ENCODE measurements around the gene STAT5B. TPM values are rescaled to one million over a fixed set of nuclear protein-coding genes. Genes with fewer than 3 reads are reported as not detected.

STAT5B gene
- 38.5 TPM for total RNA-seq

DNA sequence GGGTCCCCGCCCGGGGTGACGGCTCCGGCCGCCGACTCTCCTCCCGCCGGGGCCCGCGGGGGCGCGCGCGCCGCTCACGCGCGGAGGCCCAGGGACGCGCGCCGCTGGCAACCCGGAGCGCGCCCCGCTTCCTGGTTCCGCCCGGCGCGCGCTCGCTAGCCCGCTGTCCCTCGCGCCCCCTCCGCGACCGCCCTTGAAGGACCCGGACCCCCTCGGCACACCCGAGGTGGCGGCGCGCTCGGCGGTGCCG lies at the start of gene STAT5B:
STAT5B (minus strand) TSS at position 33 of the 250 bp plus-strand sequence. CDS start 44,264 bp downstream, outside the sequence.

DNA sequence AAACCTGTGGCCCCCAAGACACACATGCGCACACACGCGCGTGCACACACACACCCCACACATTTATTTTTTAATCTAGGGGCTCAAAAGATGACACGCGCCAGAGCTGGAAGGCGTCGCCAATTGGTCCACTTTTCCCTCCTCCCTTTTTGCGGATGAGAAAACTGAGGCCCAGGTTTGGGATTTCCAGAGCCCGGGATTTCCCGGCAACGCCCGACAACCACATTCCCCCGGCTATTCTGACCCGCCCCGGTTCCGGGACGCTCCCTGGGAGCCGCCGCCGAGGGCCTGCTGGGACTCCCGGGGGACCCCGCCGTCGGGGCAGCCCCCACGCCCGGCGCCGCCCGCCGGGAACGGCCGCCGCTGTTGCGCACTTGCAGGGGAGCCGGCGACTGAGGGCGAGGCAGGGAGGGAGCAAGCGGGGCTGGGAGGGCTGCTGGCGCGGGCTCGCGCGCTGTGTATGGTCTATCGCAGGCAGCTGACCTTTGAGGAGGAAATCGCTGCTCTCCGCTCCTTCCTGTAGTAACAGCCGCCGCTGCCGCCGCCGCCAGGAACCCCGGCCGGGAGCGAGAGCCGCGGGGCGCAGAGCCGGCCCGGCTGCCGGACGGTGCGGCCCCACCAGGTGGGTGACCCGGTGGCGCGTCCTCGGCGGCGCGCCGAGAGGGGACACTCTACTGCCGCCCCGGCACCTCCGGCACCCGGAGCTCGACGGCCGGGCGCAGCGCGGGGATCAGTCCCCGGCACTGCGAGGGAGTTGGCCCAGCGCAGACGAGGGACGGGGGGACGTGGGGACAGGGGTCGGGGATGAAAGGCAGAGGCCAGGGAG lies 12.0 kb upstream of the STAT5B start, which contains the start of gene STAT5A:
STAT5A (plus strand) TSS at position 522 of the 826 bp plus-strand sequence. CDS start 914 bp downstream, outside the sequence.

DNA sequence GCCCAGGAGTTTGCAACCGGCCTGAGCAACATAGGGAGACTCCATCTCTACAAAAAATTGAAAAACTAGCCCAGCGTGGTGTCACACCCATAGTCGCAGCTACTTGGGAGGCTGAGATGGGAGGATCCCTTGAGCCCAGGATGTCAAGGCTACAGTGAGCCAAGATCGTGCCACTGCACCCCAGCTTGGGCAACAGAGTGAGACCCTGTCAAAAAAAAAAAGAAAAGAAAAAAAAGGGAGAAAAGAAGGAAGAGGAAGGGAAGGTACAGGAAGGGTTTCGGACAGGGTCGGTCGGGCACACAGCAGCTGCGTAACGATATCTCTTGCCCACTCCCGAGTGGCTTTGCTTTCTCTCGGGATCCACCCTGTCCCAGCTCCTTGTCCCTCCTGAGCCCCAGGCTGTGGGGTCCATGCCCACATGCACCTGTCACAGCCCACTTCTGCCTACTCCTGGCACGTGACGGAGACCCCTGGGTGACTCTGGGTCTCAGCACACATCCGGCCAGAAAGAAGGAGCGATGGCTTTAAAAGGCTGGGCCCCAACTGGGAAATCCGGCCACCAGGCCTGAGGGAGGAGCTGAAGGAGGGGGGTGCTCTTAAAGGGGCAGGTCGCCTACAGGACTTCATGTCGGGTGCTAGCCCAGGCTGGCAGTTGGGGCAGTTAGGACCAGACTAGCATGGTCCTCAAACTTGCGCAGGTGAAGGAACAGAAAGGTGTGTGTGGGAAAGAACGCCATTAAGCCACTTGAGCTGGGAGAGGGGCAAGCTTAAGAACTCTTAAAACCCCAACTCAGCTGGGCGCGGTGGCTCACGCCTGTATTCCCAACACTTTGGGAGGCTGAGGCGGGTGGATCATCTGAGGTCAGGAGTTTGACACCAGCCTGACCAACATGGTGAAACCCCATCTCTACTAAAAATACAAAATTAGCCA lies 82.0 kb downstream of the STAT5B start, which contains the start of gene GHDC:
GHDC (minus strand) TSS at position 526 of the 931 bp plus-strand sequence. CDS start 913 bp downstream, outside the sequence.

DNA sequence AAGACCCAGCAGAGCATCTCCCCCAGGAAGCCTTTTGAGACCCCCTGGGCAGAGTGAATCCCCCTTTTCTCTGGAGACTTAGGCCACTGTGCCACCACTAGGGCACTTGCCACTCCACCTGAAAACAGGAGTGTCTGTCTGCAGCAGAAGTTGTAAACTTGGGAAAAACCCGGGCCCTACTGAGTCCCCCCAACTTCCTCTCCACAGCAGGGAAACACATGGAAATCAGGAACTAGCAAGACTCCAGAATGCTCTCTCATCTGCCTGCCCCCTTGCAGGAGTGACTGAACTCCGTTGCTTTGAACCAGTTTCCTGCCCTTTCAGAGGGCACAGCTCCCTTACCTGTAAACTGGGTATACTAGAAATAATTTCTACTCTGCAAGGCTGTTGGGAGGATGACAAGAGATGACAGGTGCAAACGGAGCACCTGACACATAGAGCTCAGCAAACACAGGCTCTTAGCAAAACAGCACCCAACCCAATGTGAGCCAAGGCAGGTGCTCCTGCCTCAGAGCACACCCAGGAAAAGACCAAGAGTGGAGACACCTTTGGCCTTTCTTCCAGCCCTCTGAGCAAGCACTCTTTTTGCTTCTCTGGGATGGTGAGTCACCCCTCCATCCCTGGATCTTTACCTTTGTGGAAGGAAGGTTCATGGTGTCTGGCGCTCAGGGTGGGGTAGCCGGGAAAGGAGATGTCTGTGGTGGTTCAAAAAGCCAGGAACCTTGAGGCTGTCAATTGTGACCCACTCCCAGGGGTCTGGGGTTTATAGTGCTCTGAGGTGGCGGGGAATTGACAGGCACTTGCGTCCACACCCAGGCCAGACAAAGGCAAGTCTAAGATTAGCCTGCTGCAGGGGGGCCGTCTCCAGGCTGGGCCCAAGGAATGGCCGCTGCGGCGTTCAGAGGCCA lies 91.2 kb downstream of the STAT5B start, which contains the start of gene HCRT:
HCRT (minus strand) TSS at position 740 of the 908 bp plus-strand sequence; CDS start at position 653, 87 bp downstream.

DNA sequence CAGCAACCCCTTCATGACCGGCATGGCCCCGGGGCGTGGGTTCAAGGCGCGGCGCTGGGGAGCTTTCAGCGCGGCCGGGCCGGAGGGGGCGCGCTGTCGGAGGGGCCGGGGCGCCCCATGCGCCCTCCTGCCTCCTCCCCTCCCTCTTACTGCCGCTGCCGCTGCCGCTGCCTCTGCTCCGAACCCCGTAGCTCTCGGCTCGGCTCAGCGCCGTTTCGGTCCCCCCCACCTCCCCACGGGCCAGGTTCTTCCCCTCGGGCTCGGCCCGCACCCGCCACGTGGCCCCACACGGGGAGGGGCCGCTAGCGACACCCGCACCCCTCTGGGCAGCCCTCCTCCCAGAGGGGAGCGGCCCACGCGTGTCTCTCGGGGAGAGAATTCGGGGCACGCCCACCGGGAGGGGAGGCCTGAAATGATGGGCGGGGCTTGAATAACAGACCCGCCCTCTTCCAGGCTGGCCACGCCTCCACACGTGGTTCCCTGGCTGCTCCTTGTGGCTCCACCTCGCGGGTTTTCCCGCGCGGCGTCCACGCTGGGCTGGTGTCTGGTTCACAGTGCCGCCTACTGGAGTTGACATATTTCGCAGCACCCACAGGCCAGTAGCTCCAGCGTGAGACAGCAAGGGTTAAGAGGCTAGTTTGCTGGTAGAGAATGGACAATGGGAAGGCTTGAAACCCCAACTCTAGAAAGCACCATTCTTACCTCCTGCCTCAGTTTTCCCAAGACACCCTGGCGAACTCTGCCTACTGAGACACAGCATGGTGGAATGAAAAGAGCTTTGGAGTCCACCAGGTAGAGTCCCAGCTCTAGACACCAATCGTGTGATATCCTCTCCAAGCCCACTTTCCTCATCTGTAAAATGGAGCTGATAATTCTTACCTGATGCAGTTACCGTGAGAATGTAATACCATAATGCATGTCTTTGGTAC lies 95.0 kb downstream of the STAT5B start, which contains the start of gene KCNH4:
KCNH4 (minus strand) TSS at position 221 of the 929 bp plus-strand sequence; CDS start at position 24, 197 bp downstream.

Other genes starting within 250 kb of the STAT5B start
- 4.7 TPM for gene C17orf113, start 225.8 kb downstream of the STAT5B start, total RNA-seq
- gene ZNF385C, start 177.9 kb downstream of the STAT5B start, total RNA-seq = 0.31 TPM
- gene DHX58, start 163.7 kb downstream of the STAT5B start, total RNA-seq = 1.6 TPM
- gene KAT2A, start 155.0 kb downstream of the STAT5B start, total RNA-seq = 18.2 TPM
- gene HSPB9, start 153.6 kb downstream of the STAT5B start, total RNA-seq = not detected
- 62.0 TPM for gene RAB5C, start 121.4 kb downstream of the STAT5B start, total RNA-seq
- 0.63 TPM for gene KCNH4, start 95.2 kb downstream of the STAT5B start, total RNA-seq
- not detected for gene HCRT, start 90.9 kb downstream of the STAT5B start, total RNA-seq
- gene GHDC, start 81.9 kb downstream of the STAT5B start, total RNA-seq = 6.9 TPM
- 0.94 TPM for gene STAT5A, start 12.1 kb upstream of the STAT5B start, total RNA-seq
- 43.2 TPM for gene STAT3, start 112.1 kb upstream of the STAT5B start, total RNA-seq
- gene CAVIN1, start 146.9 kb upstream of the STAT5B start, total RNA-seq = 4.1 TPM
- 330 TPM for gene ATP6V0A1, start 182.5 kb upstream of the STAT5B start, total RNA-seq